GM18499 (cell line): ENCODE measurements around the gene NEU1.
A peak's percentile ranks its signal among the peaks of the same experiment; 100 is the strongest.
"Not testable (repeated sequence)": the region's sequence is repeated elsewhere in the genome, so short reads cannot be mapped to it uniquely, and the experiment has no call there.

Source experiments
- ATAC-seq: cut with Tn5 transposase; IDR thresholded peaks from one replicate; pipeline ENCODE4 v1.9.1; 2021; ENCODE audit warnings: moderate number of reproducible peaks; ENCODE audit not compliant: insufficient read depth, unreplicated experiment

Gene NEU1

DNA sequence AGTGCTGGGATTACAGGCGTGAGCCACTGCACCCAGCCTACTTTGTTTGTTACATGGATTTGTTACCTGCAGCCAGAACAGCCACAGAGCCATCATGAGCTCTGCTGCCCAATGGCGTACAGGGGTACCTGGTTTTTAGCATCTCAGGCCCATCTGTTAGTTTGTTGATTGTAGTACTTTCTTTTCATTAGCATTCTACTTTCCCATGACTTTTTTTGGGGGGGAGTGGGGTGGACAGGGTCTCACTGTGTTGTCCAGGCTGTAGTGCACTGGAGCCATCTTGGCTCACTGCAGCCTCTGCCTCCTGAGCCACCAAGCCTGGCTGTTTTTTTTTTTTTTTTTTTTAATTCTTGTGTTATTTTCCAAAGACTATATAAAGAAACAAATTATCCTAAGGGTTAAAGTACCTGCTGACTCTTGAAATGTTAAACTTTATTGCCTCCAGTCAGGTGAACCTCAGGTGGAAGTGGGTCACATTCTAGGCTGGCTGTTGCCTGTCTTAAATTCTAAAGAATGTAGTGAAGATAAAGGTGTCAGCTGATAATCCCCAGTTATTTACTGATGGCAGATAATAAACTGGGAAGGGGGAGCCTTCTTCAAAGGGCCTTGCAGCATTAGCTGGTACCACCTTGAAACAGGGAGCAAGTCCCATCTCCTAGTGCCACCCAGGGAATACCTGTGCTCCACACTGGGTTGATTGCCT lies 15.2 kb downstream of the NEU1 start:
- ATAC-seq: no peak

DNA sequence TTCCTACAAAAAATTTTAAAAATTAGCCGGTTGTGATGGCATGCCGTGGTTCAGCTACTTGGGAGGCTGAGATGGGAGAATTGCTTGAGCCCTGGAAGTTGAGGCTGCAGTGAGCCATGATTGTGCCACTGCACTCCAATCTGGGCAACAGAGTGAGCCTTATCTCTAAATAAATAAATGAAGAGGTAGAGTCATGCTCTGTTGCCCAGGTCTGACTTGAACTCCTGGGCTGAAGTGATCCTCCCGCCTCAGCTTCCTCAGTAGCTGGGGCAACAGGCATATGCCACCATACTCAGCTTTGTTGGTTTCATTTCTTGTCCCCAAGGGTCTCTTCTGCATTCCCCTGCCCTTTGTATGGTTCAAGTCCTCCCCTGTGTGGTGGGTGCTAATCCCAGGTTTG lies 18.1 kb downstream of the NEU1 start:
- no peak for ATAC-seq

DNA sequence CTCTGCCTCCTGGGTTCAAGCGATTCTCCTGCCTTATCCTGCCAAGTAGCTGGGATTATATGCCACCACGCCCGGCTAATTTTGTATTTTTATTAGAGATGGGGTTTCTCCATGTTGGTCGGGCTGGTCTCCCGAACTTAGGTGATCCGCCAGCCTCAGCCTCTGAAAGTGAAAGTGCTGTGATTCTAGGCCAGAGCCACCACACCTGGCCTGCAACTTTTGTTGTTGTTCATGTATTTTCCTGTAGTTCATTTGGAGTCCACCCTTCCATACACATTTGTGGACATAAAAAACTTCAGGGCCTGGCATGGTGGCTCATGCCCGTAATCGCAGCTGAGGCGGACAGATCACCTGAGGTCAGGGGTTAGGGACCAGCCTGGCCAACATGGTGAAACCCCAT lies 20.6 kb downstream of the NEU1 start:
- ATAC-seq: no peak

DNA sequence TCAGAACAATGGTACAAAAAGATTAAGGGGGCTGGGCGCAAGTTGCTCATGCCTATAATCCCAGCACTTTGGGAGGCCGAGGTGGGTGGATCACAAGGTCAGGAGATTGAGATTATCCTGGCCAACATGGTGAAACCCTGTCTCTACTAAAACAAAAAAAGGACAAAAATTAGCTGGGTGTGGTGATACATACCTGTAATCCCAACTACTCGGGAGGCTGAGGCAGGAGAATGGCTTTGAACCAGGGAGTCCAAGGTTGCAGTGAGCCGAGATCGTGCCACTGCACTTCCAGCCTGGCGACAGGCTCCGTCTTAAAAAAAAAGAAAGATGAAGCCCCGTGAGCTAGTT lies 22.9 kb downstream of the NEU1 start:
- ATAC-seq: not testable (repeated sequence)

DNA sequence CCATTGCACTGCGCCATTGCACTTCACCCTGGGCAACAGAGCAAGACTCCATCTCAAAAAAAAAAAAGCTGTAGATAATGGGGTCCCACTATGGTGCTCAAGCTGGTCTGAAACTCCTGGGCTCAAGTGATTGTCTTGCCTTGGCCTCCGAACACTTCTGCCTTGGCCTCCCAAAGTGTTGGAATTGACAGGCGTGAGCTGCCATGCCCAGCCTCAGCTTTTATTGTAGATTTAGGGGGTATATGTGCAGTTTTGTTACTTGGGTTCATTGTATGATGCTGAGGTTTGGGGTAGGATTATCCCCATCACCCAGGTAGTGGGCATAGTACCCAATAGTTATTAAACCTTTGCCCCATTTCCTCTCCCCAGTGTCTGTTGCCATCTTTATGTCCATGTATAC lies 23.7 kb downstream of the NEU1 start:
- no peak for ATAC-seq

DNA sequence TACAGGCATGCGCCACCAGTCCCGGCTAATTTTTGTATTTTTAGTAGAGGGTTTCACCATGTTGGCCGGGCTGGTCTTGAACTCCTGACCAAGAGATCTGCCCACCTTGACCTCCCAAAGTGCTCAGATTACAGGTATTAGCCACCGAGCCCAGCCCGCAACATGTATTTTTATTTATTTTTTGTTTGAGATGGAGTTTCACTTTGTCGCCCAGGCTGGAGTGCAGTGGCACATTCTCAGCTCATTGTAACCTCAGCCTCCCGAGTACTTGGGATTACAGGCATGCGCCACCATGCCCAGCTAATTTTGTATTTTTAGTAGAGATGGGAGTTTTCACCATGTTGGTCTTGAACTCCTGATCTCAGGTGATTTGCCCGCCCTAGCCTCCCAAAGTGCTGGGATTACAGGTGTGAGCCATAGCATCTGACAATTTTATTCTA lies 24.5 kb downstream of the NEU1 start:
- ATAC-seq: not testable (repeated sequence)

DNA sequence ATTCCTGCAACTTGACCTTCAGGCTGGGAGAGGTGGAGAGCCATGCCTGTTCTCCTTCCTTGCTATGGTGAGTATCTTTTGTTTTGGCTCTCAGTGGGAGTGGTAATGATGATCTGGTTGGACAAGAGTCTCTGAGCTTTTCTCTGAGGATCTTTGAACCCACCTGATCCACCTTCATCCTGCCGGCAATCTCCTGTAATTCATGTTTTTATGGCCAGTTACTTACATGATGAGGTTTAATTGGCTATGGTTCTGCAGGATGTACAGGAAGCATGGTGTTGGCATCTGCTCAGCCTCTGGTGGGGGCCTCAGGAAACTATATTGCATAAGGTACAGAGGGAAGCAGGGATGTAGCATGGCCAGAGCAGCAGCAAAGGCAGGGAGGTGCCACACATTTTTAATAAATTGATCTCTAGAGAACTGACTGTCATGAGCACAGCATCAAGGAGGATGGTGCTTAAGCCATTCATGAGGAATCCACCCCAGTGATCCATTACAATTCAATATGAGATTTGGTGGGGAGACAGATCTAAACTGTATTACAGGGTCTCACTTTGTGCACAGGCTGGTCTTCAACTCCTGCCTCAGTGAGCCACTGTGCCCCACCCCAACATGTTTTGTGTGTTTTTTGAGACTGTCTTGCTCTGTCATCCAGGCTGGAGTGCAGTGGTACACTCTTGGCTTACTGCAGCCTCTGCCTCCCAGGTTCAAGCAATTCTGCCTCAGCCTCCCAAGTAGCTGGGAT lies 25.1 kb downstream of the NEU1 start:
- no peak for ATAC-seq

DNA sequence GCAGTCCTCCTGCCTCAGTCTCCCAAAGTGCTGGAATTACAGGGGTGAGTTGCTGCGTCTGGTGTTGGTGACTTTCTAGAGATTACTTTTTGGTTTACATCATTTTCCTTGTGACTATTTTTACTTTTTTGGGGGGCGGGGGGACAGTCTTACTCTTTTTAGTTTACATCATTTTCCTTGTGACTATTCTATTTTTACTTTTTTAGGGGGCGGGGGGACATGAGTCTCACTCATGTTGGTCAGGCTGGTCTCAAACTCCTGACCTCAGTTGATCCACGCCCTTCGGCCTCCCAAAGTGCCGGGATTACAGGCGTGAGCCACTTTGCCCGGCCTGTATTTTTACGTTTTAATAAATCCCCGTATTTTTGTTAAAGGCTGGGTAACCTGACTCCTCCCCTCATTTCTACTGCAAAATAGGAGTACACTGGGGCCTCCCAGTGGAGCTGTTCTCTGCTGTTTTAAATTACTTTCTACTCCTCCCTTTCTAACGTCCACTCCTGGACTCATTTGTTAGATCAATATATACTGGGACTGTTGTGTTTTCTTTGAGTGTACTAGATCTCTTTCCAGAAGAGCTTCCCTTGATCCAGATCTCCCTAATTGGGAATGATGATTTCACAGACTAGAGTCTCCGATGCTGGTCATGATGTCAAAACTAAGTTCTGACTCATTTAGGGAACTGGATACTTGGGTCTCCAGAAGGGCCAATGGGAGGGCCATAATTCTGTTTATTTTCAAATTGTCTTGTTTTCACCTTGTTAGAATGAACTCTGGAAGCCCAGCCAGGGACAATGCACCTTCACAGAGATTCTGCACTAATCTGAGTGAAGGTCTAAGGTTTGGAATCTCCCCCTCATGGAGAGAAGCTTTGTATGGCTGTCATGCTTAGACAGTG lies 25.9 kb downstream of the NEU1 start:
- no peak for ATAC-seq

DNA sequence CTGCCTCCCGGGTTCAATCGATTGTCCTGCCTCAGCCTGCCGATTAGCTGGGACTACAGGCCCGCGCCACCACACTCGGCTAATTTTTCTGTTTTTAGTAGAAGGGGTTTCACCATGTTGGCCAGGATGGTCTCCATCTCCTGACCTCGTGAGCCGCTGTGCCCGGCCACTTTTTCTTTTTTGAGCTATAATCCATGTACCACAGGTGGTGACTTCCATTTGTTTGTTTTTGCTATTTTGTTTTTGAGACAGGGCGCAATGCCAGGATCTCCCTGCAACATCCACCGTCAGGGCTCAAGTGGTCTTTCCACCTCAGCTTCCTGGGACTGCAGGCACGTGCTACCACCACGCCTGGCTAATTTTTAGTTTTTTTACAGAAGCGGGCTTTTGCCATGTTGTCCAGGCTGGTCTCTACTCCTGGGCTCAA lies 26.6 kb downstream of the NEU1 start:
- ATAC-seq: no peak

DNA sequence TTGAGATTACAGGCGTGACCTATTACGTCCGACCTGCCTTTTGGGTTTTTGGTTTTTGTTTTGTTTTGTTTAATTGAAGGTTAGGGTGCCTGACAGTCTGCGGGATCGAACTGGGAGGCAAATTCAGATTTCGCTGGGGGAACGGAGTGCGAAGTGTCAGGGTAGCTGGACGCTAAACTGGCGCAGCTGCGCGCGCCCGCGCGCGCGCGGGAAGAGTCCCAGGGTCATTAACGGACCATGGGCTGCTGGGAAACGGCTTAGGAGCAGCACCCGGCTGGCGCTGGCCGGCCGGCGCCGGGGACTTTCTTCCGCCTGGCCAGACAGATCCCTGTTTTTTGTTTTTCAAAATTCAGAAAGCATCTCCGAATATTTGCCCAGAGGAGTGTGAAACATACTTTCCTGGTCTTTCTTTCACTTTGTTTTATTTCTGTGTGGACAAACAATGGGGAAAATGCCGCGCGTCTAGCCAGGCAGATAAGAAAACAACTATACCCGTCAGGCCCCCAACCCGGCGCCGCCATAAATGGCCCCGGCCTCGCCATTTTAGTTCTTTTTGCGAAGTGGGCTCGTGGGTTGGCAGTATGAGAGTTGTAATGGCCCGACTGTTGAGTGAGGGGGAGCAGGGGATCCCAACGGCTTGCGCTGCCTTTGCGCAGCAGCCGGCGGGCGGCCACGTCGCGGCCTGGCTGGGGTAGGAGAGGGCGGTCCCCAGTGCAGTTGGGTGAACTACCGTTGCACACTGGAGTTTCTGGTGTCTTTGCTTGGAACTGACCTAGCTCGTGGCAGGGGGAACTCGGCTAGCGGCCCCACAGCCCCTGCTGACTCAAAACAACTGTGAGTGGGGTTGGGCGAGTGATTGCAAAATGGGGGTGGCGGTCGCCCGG lies 28.0 kb downstream of the NEU1 start:
- no peak for ATAC-seq

DNA sequence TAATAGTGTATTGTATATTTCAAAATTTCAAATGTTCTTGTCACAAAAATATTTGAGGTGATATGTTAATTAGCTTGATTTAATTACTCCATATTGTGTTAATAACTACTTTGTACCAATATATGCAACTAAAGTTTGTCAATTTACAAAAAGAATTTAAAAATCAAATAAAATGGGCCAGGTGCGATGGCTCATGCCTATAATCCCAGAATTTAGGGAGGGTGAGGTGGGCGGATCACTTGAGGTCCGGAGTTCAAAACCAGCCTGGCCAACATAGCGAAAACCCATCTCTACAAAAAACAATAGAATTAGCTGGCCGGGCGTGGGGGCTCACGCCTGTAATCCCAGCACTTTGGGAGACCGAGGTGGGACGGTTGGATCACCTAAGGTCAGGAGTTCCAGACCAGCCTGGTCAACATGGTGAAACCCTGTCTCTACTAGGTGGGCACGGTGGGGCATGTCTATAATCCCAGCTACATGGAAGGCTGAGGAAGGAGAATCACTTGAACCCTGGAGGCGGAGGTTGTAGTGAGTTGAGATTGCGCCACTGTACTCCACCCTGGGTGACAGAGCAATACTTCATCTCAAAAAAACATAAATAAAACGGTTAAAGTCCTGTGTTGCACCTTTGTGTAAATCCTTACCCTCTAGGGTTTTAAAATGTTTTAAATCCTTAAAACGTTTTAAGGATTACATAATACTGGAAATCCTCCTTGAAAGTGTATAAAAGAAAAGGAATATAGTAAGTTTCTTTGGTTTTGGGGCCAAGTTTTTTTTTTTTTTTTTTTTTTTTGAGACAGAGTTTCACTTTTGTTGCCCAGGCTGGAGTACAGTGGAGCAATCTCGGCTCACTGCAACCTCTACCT lies 31.0 kb downstream of the NEU1 start:
- ATAC-seq: no peak

DNA sequence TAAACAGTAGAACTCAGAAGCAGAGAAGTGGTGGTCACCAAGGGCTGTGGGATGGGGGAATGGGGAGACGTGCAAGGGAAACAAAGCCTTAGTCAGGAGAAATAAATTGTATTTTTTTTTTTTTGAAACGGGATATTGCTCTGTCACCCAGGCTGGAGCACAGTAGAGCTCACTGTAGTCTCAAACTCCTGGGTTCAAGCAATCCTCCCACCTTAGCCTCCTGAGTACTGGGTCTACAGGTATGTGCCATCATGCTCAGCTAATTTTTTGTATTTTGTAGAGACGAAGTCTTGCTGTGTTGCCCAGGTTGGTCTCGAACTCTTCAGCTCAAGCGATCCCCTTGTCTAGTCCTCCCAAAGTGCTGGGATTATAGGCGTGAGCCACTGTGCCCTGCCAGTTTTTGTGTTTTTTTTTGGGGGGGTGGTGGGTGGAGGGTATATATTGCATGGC lies 31.7 kb downstream of the NEU1 start:
- ATAC-seq: no peak

DNA sequence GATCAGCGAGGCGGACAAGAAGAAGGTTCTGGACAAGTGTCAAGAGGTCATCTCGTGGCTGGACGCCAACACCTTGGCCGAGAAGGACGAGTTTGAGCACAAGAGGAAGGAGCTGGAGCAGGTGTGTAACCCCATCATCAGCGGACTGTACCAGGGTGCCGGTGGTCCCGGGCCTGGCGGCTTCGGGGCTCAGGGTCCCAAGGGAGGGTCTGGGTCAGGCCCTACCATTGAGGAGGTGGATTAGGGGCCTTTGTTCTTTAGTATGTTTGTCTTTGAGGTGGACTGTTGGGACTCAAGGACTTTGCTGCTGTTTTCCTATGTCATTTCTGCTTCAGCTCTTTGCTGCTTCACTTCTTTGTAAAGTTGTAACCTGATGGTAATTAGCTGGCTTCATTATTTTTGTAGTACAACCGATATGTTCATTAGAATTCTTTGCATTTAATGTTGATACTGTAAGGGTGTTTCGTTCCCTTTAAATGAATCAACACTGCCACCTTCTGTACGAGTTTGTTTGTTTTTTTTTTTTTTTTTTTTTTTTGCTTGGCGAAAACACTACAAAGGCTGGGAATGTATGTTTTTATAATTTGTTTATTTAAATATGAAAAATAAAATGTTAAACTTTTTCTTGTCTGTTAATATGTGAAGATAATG lies 32.9 kb downstream of the NEU1 start:
- no peak for ATAC-seq

DNA sequence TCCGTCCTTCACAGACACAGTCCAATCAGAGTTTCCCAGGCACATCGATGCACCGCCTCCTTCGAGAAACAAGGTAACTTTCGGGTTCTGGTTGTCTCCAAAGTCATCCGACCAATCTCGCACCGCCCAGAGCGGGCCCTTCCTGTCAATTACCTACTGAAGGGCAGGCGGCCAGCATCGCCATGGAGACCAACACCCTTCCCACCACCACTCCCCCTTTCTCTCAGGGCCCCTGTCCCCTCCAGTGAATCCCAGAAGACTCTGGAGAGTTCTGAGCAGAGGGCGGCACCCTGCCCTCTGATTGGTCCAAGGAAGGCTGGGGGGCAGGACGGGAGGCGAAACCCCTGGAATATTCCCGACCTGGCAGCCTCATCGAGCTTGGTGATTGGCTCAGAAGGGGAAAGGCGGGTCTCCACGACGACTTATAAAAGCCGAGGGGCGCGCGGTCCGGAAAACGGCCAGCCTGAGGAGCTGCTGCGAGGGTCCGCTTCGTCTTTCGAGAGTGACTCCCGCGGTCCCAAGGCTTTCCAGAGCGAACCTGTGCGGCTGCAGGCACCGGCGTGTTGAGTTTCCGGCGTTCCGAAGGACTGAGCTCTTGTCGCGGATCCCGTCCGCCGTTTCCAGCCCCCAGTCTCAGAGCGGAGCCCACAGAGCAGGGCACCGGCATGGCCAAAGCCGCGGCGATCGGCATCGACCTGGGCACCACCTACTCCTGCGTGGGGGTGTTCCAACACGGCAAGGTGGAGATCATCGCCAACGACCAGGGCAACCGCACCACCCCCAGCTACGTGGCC lies 35.1 kb downstream of the NEU1 start, which contains the start of gene HSPA1B:
Gene HSPA1B (plus strand): TSS at position 453 of the 794 bp plus-strand sequence. CDS start 213 bp downstream, at position 666.
- peak; percentile 46 for ATAC-seq

DNA sequence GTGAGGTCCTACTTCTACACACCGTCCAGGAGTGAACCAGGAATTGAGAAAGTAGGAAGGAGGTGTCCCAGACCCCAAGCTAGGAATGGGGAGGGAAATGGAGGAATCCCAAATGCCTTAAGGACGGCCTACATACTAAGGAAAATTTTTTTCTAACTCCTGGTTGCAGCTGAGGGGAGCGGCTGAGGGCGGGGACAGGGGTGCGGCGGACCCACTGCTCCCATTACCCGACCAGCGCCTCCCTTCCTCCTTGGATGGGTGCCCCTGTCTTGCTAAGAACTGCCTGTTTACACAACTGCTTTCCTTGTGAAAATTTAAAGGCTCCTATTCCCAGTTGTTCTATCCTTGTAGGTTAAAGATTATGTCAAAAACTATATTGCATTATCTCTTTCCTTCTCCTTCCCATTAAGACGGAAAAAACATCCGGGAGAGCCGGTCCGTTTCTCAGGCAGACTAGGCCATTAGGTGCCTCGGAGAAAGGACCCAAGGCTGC lies 35.8 kb downstream of the NEU1 start:
- no peak for ATAC-seq

DNA sequence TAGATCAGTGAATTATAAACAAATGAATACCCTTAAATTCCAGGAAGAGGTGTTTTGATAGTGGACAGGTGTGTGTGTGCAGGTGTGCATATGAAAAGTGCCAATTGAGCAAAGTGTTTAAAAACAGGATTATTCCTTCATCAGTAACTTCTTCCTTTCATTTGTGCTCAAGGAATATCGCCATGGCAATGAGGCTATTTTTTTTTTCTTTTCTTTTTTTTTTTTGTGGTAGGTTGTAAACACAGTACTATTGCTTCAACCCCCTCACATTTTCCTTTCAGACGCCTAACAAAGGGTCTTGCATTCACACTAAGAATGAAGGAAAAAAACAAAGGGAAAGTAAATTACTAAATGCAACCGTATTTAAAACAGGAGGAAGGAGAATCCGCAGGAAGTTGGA lies 37.1 kb downstream of the NEU1 start:
- no peak for ATAC-seq

DNA sequence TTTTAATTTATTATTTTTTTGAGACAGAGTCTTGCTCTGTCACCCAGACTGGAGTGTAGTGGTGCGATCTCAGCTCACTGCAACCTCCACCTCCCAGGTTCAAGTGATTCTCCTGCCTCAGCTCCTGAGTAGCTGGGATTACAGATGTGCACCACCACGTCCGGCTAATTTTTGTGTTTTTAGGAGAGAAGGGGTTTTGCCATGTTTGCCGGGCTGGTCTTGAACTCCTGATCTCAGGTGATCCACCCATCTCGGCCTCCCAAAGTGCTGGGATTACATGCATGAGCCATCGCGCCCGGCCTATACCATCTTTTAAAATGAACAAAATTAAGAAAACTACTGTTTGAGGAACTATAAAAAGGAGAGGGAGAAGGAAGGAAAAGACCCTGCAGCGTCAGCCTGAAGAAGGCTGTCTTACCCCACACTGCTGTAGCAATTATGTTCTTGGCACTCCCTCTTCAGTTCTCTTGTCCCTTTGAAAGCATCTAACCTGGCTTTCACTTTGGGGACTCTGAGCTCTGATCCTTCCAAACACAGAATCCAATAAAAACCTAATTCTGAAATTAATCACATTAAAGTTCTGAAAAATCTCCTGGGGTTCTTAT lies 38.9 kb downstream of the NEU1 start:
- ATAC-seq: not testable (repeated sequence)
